HG03521 (cell line): ENCODE data around the gene RPS14.
A peak's percentile ranks its signal among the peaks of the same experiment; 100 is the strongest.

Experiments used
- ATAC-seq: cut with Tn5 transposase; IDR thresholded peaks from one replicate; pipeline ENCODE4 v1.9.1; 2021; ENCODE audit warnings: mild to moderate bottlenecking, moderate library complexity; ENCODE audit not compliant: unreplicated experiment

The RPS14 gene

DNA sequence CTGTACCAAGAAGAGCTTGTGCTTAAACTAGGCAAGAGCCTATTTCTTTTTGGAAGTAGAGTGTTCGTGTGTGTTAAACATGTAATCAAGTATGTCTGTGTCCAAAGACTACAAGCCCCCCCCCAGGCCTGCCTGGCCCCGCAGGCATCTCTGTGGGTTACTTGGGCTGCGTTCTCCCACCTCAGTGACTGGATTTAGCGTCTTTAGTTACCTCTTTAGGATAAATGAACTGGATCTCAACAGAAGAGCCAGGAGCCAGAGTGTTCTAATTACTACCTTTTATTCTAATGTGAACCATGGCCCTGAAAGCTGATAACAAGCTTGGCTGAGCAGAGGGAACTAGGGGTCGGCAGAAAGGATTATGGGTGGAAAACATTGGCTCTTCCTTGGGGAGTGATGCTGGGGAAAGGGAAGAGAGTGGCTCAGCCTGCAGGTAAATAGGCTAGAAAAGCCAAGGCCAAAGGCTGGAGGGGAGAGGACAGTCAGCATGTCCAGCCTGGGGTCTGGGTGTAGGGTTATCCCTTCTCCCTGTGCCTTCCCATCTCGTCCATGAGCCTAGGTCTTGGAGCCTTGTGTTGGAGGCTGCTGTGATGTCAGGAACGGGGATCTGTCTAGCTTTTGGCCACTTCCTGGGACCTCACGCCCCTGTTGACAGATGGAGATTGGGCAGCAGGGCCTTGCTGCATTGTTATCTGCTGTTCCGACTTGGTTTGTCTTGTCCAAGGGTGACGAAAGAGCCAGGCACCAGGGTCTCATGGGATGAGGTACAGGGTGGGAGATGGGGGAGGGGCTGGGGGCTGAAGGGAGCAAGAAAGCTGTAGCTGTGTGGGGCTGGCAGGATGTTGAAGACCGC is 47.9 kb downstream of the RPS14 start:
- no peak for ATAC-seq

DNA sequence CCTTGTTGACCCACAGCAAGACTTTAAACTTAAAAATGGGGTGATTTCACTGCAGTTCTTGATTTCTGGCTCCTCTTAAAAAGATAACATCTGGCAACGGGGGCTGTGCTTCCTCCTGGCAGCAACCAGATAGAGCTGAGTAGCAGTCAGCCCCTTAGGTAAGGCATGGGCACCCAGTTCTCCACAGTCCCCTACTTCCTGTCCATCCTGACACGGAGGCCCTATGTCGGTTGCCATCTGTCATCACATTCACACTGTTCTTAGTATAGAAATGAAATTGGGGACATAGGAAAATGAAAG is 48.5 kb downstream of the RPS14 start:
- ATAC-seq: no peak

DNA sequence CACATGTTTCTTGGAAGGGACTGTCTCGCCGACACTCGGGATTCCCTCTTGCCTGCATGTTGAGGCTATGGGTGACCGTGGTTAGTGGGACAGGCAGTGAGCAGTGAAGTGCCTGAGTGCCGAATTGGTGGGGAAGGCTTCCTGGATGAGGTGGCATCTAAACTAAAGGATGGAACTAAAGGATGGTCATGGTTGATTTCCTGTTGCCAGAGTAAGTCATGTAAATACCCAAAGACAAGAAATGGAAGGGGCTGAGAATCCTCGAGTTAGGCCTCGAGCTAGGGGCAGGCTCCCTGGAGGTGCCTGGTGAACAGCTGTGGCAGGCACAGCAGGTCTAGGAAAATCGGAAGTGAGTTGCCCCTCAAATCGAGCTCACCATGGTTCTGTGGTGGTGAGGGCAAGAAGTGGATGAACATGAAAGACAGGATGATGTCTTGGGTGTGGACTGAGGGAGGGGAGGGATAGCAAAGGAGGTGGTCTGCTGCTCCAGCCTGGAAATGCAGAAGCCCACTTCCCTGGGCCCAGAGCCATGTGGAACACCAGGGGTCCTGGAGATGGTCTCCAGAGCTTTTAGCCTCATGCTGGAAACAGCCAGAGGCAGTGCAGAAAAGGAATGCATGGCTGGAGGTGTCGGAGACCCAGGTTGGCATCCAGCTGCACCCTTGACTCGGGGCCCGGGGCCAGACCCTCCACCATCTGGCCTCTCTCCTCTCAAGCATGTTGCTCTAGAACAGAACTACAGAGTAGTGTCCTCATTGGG is 49.0 kb downstream of the RPS14 start:
- no peak for ATAC-seq

DNA sequence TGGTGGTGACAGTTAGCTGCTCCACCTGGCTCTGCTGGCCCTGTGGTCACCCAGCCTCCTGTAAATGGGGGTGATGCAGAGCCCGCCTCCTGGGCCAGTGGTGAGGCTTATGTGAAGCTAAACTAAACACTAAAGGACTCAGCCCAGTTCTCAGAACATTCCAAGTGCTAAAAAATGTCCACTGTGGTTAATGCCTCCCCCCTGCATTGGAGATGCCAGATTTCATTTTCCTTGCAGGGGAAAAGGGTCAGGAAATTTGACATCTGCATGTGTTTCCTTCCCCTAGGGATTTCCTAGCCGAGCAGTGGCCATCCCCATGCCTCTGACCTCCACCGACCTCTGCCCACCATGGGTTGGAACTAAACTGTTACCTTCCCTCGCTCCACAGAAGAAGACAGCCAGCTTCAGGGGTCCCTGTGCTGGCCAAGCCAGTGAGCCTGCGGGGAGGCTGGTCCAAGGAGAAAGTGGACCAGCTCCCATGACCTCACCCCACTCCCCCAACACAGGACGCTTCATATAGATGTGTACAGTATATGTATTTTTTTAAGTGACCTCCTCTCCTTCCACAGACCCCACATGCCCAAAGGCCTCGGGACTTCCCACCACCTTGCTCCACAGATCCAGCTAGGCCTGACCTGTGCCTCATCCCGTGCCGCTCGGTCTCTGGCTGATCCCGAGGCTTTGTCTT is 49.9 kb downstream of the RPS14 start:
- no peak for ATAC-seq

DNA sequence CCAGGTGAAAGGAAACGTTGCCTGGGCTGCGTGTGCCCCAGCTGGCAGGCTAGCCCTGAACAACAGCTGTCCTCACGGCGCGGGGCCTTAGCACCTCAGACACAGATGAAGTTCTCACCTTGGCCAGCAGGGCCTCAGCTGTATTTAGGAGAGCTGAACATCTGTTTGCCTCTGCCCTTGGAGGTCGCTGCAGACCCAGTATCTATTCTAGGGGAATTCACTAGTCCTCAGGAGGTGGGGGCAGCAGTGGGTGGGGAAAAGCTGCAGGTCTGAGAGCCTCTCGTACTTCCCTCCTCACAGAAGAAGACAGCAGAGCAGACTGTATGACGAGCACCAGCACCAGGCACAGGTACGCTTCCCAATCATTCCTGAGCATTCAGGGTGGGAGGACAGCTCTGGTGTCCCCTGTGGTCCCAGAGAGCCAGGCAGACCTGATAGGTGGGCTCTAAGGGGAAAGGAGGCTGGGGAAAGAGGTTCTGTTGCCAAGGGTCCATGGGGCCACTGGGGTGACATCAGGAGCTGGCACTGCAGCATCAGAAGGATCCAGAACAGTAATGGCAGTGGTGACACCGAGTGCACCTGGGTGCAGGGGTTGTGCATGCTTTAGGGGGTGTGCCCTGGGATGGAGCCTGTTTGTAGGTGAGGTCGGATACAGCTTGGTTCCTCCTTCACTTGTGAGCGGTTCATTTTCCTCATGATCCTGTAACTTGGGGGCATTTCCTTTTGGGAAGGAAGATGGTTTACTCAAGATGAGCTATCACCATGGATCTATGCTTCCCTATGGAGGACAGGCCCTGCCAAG is 50.6 kb downstream of the RPS14 start:
- ATAC-seq: peak; percentile 56

DNA sequence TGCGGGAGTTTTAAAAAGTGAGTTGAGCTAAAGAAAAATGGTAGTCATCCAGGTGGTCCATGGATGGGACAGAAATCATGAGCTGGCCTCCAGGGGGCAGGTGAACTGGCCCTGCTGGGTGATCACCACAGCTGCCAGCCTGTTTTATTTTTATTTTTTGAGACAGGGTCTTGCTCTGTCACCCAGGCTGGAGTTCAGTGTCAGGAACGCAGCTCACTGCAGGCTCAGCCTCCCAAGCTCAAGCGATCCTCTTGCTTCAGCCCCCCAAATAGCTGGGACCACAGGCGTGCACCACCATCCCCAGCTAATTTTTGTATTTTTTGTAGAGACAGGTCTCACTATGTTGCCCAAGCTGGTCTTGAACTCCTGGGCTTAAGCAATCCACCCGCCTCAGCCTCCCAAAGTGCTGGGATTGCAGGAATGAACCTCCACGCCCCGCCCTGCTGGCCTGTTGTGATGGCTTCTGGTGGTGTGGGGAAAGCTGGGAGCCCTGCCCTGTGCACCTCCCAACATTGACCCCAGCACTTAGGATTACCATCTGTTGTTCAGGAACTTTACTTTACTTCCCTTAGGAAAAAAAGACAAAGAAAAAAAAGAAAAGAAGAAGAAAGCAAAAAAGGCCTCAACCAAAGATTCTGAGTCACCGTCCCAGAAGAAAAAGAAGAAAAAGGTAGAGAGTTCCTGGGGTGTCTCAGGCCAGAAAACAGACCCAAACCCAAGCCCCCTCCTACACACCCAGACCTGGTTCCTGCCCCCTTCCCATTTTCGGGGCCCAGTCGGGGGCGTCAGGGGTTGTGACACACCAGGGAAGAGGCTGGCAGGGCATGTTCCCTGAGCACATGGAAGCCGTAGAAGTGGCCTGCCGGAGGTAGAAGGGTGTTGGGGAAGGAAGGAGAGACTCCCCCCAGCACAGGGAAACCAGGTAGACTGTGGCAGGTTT is 51.5 kb downstream of the RPS14 start:
- no peak for ATAC-seq

DNA sequence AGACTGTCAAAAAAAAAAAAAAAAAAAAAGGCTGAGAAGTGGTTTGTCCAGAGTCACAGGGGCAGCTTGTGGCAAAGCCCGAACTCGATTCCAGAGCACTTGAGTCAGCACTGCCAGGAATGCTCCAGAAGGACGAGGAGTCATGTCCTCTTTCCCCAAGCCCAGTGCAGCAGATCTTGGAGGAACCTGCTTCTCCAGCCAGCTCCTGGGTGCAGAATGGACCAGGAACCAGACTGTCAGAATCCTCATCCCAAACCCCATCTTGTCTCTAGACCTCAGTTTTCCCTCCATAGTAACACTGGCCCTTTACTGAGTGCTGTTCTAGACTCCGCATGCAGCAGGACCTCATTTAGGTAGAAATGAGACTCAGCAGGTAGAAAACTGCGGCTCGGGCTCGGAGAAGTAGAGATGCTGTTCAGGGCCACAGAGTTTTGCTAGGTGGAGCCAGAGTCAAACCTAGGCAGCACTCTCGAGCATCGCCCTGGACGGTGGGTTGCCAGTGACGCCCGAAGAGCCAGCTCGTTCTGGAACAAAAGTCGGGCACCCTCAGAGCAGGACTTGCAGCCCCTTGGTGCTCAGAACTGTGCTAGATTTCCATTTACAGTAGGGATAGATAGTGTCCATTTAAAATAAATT is 52.3 kb downstream of the RPS14 start:
- ATAC-seq: no peak

DNA sequence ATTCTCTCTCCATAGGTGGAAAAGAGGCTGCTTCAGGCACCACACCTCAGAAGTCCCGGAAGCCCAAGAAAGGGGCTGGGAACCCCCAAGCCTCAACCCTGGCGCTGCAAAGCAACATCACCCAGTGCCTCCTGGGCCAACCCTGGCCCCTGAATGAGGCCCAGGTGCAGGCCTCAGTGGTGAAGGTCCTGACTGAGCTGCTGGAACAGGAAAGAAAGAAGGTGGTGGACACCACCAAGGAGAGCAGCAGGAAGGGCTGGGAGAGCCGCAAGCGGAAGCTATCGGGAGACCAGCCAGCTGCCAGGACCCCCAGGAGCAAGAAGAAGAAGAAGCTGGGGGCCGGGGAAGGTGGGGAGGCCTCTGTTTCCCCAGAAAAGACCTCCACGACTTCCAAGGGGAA is 53.3 kb downstream of the RPS14 start:
- ATAC-seq: no peak

DNA sequence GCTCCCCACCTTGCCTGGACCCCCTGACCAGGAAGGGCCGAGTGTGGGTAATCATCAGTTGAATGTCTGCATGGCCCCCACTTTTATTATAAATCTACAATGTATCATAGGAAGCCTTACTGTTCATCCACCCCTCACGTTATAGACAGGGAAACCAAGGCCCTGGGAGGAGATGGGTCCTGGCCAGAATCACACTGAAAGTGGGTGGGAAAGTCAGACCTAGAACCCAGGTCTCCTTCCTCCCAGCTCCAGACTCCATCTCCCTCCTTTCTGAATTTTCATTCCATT is 53.9 kb downstream of the RPS14 start:
- ATAC-seq: no peak

DNA sequence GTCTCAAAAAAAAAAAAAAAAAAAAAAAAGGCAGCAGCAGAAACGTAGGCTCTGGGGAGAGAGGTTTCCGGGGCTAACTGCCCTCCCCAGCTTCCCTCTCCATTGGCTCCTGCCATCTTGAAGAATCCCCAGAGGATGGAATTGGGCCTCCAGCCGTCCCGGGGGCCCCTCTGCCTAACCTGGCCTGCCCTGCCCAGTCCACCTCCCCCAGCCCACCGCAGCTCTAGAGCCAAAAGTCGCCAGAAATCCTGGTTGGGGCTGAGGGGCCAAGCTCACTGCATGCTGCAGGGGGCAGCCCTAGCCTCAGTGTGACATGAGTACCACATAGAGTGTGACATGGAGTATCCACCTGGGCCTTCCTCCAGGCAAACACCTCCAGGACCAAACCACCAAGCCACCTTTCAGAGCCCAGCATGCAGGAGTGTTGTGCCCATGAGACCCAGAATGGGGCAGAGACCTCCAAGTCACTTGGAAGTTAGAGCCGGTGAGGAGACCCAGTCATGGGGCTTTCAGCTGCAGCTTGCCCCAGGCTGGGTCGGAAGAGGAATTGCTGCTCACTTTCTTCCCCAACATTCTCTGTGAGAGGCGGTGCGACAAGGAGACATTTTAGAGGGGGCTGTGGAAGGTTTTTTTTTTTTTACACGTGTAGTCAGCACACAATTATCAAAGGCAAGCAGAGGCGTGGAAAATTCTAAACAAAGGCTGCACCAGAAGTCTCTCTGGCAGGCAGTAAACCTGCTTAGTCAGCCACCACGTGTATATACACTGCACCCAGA is 54.4 kb downstream of the RPS14 start:
- no peak for ATAC-seq

DNA sequence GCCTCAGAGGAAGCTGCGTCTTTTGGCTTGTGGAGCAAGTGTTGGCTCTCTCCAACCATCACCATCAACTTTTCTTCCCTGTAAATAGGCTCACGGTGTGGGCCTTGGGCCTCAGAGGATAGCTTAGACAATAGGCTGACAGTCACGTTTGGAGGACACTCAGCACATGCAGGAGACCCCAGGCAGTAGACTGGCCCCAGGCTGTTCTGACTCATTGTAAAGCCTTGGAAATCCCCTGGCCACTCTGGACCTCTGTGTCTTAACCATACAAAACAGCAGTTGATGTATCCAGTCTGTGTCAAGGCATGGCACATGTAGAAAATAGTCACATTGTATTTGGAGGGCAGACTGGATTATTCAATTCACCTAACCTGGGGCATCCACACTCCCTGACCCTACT is 55.4 kb downstream of the RPS14 start:
- no peak for ATAC-seq

DNA sequence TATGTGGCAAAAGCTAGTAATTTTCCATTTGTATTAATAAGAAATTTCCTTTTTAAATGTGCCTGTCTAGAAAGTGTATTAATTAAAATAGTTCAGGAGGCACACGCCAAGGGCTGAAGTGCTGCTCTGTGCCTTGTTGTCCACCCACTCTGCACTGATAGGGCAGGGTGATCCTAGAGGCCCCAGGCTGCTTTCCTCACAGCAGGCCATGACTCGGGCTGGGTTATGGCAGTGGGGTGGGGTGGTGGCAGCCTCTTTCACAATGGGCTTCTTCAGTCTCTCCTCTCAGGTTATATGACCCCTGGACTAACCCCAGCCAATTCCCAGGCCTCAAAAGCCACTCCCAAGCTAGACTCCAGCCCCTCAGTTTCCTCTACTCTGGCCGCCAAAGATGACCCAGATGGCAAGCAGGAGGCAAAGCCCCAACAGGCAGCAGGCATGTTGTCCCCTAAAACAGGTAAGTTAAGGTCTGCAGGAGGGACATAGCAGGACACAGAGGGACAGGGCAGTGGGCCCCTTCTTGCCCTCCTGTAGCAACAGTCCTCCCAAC is 56.4 kb downstream of the RPS14 start:
- ATAC-seq: no peak

DNA sequence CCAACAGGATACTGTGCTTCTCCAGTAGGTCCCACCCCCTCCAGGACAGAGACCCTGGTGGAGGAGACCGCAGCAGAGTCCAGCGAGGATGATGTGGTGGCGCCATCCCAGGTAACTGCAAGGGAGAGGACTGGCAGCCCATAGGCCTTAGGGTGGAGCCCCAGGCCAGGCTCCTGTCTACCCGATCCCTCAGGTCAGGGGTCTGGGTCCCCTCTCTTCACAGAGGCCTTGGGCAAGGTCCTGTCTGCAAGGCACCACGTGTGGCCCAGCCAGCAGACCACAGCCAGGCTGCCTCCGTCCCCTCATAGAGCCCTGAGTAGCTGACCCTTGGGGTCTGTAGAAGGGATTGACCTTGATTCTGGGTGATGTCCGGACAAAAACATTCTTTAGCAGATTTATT is 56.9 kb downstream of the RPS14 start:
- no peak for ATAC-seq
